HG03520 (cell line): Measurements from ENCODE around the gene CERS5.

Experiments used
- ATAC-seq: cut with Tn5 transposase; IDR thresholded peaks from one replicate; pipeline ENCODE4 v1.9.1; 2021; ENCODE audit warnings: mild to moderate bottlenecking, moderate library complexity; ENCODE audit not compliant: unreplicated experiment

The CERS5 gene

DNA sequence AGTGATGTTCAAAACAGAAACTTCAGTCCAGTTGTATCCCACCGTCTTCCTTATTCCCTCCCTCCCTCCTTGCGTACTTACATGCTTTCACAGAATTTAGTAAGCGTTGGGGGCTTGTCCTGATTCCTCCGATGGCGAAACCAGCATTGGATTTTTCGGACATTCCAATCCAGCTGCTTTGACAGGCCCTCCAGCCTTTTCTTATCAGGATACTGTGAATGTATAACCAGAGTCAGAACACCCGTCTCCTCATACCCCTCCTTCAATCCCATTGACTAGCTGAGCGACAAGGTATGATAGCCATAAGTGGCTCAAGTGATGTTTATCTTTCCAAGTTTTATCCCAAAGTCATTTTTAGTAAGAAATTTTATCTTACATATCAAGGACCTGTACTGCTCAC lies 24.2 kb downstream of the CERS5 start:
- ATAC-seq, result no peak

DNA sequence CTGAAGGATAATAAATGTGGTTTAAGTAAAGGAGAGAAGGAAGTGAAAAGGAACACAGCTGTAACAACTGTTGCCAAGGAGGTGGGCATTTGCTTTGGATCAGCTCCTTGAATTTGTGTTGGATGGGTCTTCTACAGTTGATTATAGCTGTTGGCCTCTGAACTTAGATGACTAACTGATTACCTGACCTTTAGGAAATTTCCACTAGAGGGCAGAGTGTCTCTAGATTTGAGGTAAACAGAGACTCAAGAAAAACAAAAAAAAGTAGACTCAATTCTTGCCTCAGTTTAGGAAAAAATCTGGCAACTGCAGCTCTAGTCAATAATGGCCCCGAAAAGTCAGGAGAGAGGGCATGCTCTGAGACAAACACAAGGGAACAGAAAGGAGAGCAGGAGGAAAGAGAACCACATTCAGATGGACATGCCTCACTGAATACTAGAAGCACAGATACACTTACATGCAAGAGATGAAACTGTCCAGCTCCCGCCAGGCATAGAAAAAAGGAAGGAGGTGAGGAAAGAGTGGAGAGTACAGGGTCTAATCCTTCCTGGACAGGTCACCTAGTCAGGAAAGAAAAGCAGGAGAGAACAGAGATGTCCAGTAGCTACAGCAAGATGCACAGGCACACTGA lies 34.5 kb downstream of the CERS5 start:
- ATAC-seq, result no peak

DNA sequence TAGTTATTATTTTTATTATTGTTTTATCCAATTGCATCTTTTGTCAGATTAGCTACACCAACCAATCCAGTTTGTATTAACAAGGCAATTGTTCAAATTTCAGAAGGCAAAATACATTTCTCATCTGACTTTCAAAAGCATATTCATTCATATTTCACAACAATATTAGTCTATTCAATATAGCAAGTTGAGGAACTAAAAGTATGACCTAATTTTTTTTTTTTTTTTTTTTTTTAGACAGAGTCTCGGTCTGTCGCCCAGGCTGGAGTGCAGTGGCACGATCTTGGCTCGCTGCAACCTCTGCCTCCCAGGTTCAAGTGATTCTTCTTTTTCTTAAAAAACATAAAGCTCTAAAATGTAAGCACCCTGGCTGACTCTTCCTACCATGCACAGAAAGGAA lies 37.9 kb downstream of the CERS5 start:
- no peak for ATAC-seq

DNA sequence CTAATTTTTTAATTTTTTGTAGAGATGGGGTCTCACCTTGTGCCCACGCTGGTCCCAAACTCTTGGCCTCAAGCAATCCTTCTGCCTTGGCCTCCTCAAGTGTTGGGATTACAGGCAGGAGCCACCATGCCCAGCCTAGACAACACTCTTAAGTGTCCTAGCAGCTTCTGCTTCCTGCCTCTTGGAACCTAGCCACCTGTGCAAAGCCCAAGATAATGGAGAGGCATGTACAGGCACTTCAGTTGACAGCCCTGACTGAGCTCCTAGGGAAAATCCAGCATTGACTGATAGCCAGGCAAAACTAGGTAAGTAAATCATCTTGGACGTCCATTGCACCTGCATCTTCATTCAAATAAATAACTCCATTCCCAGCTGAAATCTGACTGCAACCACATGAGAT lies 39.6 kb downstream of the CERS5 start:
- ATAC-seq, result no peak

DNA sequence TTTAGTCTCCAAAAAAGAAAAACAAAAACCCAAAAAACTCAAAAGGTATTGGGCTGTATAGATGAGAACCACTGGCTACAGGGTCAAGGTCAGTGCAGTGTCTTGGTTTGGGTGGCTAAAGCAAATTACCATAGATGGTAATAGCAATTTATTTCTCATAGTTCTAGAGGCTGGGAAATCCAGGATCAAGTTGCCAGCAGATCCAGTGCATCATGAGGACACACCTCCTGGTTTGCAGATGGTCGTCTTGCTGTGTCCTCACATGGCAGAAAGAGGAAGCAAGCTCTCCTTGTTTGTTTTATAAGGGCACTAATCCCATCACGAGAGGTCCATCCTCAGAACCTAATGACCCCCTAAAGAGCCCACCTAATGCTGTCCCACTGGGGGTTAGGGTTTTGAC lies 44.0 kb downstream of the CERS5 start:
- no peak for ATAC-seq

DNA sequence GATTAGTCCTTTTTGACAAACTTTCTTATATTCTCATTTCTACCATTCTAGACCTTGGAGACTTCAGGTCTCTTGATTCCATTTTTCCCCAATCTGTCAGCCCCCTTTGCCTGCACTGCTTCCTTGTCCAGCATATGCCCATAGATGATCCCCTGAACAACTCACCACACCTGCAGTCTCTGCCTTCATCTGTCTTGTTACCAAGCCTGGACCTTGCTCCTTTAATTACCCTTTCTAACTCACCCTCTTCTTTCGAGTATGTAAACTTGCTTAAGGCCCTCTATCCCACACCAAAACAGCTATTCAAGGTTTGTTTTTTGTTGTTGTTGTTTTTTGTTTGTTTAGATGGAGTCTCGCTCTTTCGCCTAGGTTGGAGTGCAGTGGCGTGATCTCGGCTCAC lies 45.5 kb downstream of the CERS5 start:
- no peak for ATAC-seq

DNA sequence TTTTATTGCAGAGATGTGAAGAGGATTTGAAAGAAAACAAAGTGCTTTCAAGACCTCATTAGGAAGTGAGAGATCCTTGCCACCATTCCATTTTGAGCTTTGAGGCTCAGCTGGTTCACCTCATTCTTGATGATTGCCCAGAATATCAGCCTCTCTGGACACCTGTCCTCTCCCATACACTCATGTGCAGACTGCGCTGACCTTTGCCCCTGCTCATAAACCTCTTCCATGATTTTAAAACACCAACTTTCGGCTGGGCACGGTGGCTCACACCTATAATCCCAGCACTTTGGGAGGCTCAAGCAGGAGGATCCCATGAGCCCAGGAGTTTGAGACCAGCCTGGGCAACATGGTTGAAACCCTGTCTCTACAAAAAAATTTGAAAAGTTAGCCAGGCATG lies 46.2 kb downstream of the CERS5 start:
- ATAC-seq, result no peak

DNA sequence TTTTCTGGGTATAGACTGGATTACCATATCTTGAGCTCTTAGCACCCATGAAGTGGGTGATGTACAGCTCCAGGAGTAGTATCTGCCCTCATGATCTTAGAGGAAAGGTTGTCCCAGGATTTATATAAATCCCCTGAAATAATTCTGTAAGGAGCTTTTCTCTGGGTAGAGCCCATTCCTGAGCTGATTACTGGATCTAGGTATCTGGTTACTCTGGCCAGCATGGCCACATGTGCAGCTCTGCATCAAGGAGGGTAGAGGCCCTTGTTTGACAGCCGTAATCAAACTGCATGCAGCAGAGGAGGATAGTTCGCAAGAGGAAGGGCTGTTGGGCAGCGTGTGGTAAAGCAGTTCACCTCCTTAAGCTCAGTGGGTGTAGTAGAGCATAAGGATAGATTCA lies 46.6 kb downstream of the CERS5 start:
- no peak for ATAC-seq

DNA sequence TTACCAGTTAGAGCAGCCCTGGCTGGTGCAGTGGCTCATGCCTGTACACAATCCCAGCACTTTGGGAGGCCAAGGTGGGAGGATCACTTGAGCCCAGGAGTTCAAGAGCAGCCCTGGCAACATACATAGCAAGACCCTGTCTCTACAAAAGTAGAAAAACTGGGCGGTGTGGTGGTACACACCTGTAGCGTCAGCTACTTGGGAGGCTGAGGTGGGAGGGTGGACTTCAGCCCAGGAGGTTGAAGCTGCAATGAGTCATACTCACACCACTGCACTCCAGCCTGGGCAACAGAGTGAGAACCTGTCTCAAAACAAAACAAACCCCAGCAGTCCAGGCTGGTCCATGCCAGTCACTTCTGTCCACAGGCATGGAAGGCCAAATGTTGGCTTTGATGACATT lies 47.8 kb downstream of the CERS5 start:
- no peak for ATAC-seq

DNA sequence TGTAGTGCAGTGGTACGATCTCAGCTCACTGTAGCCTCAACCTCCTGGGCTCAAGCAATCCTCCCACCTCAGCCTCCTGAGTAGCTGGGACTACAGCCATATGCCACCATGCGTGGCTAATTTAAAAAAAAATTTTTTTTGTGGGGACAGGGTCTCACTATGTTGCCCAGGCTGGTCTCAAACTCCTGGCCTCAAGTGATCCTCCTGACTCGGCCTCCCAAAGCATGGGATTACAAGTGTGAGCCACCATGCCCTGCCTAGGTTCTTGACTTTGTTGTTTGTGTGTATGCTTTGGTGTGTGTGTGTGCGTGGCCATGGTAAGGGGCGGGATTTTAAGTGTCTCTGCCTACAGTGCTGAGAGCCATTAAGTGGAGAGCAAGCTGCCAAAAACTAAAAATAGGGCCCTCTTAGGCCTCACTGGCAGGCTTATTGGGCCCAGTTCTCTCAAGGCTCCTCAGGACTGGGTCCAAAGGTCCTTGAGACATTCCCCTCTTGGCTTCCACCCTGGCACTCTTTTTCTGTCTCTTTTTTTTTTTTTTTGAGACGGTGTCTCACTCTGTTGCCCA lies 50.0 kb downstream of the CERS5 start:
- ATAC-seq, result no peak

DNA sequence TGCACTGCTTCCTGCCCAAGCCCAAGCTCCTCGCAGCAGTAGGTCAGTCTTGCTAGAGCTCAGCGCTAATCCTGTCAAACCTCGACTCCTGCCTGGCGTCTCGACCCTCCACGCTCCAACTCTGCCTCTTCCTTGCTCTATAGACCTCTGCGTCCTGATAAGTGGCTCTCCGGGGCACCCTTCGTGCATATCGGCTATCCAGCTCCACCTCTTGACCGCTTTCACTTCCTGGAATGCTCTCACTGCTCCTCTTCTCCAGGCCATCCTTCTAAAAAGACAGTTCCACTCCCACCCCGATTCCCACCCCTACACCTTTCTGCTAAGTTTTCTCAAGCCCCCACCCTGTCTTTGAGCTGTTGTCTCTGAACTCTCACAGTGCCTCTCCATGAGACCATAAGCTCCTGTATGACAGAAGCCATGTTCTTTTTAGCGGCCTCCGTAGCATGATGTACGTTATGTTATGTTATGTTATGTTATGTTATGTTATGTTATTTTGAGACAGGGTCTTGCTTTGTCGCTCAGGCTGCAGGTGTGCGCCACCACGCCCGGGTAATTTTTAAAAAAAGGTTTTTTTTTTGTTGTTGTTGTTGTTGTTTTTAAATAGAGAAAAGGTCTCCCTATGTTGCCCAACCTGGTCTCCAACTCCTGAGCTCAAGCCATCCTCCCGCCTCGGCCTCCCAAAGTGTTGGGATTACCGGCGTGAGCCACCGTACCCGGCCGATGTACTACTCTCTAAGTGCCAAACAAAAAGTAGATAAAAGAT lies 54.5 kb downstream of the CERS5 start:
- no peak for ATAC-seq

DNA sequence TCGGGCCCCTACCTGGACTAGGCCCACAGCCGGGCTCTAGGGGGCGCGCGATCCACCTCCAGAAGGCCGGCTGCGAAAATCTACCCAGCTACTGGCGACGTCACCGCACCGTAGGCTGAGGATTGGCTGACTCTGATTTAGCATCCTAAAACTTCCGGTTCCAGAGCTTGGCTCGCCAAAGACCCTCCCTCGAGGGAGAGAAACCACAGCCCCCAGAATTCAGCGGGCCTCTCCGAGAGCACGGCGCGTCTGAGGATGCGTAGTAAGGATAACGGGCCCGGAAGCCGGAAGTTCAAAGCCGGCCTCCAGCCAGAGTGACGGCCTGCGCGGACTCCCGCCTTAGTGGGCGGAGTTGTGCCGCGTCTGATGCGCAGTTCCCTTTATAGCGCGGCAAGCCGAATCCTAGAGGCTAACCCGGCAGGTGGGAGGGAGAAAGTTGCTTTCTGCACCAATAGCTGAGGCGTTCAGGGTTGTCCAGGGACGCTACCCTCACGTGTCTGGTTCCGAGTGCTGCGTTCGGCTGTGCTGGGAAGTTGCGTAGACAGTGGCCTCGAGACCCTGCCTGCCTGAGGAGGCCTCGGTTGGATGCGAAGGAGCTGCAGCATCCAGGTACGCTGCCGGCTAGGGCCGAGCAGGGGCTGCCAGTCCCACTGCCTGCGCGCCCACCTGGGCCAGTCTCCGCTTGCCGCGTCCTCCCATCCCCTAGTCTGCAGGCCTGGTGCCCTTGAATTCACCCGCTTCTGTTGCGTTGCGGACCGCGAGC lies 55.3 kb downstream of the CERS5 start, which contains the start of gene COX14:
Gene COX14 (plus strand): TSS at position 544 of the 763 bp plus-strand sequence. CDS start 7,808 bp downstream, outside the sequence.
- peak; percentile 75 for ATAC-seq

DNA sequence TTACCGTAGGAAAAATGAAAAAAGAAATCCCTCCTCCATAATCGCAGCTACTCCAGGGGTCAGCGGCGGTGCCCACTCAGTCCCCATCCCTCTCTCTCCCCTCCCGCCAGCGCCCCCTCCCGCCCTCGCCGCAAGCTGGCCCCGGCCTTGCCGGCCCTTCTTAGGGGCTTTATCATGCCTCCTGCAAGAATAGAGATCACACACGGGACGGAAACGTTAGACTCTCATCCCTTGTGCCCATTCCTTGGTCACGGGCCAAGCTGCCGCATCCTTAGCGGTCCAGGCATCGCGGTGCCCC lies 55.8 kb downstream of the CERS5 start:
- peak; percentile 5 for ATAC-seq

DNA sequence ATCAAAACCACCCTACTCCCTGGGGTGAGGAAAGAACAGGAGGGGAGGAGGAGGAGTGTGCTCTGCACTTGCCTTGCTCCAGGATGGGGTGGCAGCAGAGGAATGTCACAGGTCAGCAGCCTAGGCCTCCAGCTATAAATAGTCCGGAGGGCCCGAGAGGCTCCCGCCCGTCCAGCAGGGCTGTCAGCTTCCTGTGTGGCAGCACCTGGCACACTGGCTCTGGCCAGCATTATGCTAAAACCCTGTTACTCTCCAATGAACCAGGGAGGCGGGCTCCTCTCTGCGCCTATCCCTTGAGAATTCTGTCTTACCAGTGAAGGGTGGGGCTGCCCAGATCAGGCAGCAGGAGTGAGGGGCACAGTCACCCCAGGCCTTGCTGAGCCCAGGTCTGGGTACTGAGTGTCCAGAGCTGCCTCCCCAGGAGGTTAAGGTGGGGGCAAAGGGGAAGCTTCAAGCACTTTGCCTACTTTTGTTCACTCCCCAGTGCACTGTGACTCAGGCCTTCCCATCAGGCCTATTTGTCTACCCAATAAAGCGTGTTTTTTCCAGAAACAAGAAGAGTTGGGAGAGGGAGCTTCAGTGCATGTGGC lies 56.3 kb downstream of the CERS5 start:
- no peak for ATAC-seq

DNA sequence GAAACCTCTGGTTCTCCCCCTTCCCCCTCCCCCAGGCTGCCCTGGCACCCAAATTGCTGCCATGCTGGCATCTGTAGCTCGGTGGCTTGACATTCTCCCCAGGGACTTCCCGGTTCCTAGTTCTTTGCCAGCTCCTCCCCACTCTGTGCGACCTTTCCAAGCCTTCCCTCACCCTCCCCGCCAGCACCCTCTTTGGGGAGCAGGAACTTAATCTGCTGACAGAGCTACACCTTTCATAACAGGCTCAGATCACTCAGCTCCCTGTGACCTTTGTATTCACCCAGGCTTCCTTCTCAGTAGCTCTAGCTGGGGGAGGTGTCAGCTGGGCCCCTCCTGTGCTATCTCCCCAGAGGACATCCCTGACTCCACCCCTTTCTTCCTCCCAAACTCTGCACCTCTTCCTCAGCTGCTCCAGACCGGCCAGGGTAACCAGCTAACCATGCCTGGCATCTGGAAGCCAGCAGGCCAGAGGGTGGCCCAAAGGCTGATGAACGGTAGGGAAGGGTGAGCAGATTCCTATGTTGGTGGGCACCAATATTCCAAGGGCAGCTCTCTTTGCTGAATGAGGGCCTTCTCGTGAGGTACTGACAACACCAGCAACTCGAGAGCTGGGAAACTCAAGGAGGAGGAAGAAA lies 56.9 kb downstream of the CERS5 start:
- no peak for ATAC-seq

DNA sequence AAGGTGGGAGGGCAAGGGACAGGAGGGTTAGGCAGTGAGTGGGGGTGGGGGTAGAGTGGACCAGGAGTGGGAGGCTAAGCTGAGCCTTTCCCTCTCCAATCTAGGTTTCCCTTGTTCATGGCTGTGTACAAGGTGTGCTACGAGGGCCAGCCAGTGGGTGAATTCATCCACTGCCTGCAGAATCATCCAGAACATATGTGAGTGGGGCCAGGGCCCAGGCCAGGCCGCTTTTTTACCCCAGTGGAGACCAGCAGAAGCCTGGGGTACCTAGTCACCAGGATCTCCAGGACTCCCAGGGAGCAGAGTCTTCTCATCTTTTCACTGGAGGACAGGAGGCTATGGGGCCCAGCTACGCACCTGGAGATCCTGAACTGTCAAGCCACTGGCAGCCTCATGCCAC lies 57.9 kb downstream of the CERS5 start:
- no peak for ATAC-seq

DNA sequence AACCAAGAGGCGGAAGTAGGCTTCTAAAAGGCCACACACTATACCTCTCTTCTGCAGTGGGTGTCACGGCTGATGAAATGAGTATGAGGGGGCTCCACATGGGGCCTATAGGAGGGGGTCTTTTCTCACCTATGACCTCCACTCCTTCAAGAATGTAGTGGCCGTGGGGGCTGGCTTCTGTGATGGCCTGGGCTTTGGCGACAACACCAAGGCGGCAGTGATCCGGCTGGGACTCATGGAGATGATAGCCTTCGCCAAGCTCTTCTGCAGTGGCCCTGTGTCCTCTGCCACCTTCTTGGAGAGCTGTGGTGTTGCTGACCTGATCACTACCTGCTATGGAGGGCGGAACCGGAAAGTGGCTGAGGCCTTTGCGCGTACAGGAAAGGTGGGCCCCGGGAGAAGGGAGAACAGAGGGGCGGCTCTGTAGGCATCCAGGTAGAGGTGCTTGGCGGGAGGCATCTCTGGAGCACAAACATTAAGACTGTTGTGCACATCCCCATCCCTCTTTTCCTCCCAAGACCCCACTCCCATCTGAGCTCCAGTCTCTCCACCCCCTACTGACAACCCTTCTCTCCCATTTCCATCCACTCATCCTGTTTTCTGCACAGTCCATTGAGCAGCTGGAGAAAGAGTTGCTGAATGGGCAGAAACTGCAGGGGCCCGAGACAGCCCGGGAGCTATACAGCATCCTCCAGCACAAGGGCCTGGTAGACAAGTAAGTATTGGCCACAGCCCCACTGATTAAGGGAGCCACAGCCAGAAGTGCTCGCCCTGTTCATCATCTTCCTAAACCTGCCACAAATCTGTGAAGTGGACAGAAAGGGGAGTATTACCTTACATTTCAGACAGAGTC lies 59.5 kb downstream of the CERS5 start:
- ATAC-seq, result no peak

DNA sequence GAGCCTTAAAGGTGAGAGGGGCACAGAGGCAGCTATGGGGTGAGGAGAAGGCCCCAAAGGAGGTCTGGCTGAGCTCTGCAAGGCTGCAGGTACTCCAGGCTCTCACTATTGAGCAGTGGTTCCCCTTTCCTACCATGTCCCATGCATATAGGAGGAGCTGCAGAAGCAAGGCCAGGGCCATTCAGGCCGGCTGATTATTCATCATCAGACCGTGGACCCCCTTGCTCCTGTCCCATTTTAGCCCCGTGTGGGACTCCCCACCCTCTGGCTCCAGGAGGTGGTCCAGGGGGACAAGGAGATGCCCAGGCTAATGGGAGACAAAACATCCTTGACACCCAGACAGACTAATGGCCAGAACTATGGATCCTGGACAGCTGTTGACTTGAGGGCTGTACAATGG lies 60.3 kb downstream of the CERS5 start:
- no peak for ATAC-seq

DNA sequence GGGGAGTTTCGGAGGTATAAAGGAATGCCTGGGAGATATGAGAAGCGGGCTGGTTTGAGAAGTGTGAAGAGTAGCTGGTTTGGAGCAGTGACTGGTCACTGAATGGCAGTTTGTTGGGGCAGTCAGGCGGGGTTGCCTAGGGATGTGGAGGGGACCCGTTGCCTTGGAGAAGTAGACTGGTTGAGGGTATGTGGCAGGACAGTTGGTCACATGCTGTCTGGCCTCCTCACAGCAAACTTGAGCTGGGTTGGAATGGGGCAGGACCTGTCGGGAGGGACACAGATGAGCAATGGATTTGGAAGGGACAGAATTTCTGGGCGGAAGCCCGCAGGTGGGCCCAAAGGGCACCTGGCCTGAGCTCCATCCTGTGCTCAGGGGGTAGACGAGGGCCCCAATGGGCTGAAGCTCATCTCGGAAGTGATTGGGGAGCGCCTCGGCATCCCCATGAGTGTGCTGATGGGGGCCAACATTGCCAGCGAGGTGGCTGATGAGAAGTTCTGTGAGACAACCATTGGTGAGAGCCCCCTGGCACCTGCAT lies 61.2 kb downstream of the CERS5 start:
- no peak for ATAC-seq
